Stomach (tissue), 9 donors: ENCODE data around the gene ZNF438. TPM values are rescaled to one million over a fixed set of nuclear protein-coding genes. Genes with fewer than 3 reads are reported as not detected.

Experiments used
- DNase-seq, 2 donors: peaks; one replicate each; pipeline versions ENCODE4 v3.0.0 to v3.0.0-alpha.2; 2013 to 2019
- H3K27ac ChIP-seq, 5 donors: fragments of 200-600 bp in 4 of 5; sonication (generic) in 4 of 5; one replicate each; pipeline ENCODE4 v1.5.1; 2013 to 2019; ENCODE audit warnings: mild to moderate bottlenecking in 1 of 5, moderate library complexity in 1 of 5
- H3K27me3 ChIP-seq, 3 donors: fragments of 200-600 bp; sonication (generic); one replicate each; pipeline ENCODE4 v1.5.1; 2017 to 2019; ENCODE audit warnings: mixed run types in 1 of 3
- H3K36me3 ChIP-seq, 4 donors: fragments of 200-600 bp; sonication (generic); 1 replicate in 3 of 4; 2 replicates in 1 of 4; pipeline ENCODE4 v1.5.1; 2016 to 2019
- H3K4me1 ChIP-seq, 4 donors: fragments of 200-600 bp; sonication (generic); one replicate each; pipeline ENCODE4 v1.5.1; 2016 to 2019
- H3K4me3 ChIP-seq, 4 donors: fragments of 200-600 bp; sonication (generic) in 3 of 4; one replicate each; pipeline ENCODE4 v1.5.1; 2016 to 2019; ENCODE audit warnings: mild to moderate bottlenecking in 1 of 4
- H3K9me3 ChIP-seq, 4 donors: fragments of 200-600 bp; sonication (generic); one replicate each; pipeline ENCODE4 v1.5.1; 2016 to 2019
- EP300 ChIP-seq: sonication (generic); formaldehyde crosslinking; IDR thresholded peaks from one replicate; pipeline ENCODE4 v1.6.1; 2017; ENCODE audit warnings: antibody characterized with exemption
- POLR2A ChIP-seq, 4 donors: fragments of 450-650 bp; IDR thresholded peaks; one replicate each; pipeline ENCODE4 v1.6.1; 2016; ENCODE audit warnings: antibody characterized with exemption in 4 of 4, control low read depth in 2 of 4, mild to moderate bottlenecking in 1 of 4, moderate library complexity in 1 of 4
- POLR2AphosphoS5 ChIP-seq, 3 donors: sonication (generic); formaldehyde crosslinking; IDR thresholded peaks; one replicate each; pipeline ENCODE4 v1.6.1; 2016; ENCODE audit warnings: antibody characterized with exemption in 3 of 3
- WGBS, 5 donors: extraction: QIAGEN DNeasy Blood & Tissue Kit in 3 of 5; methylation state at CpG; one replicate each; pipeline versions ENCODE4 v1.1.5 to v1.1.7; 2013 to 2018; 5-methylcytosine and 5-hydroxymethylcytosine counted together
- intact Hi-C: fragments of 100-400 bp; cut with DNase I; formaldehyde crosslinking; loops from one replicate; pipeline ENCODE4 v1.15.1; 2023; ENCODE audit warnings: low total_unique reads
- polyA plus RNA-seq, 3 donors: library from polyadenylated mRNA; stranded (reverse); fragments of 200-250 nt; gene quantifications; one replicate each; pipeline ENCODE4 v1.2.3, GENCODE V29; 2013
- total RNA-seq, 5 donors: library from RNA; depleted of rRNA; stranded (reverse); fragments of >200 nt; gene quantifications; one replicate each; pipeline versions ENCODE4 v1.1.0 to v1.2.3, GENCODE V29; 2014 to 2016
- TF ChIP-seq, protein P1 (sequence below), 7 experiments: fragments of 450-650 bp in 4 of 7; fragments of 200-600 bp in 3 of 7; sonication (generic) in 3 of 7; IDR thresholded peaks; one replicate each; pipeline ENCODE4 v1.5.1; 2016 to 2019; ENCODE audit warnings: antibody characterized with exemption in 7 of 7, control low read depth in 2 of 7, mild to moderate bottlenecking in 1 of 7
- donor health status: healthy with polysubstance abuse.
- donor health status: Bipolar disorder and iron deficiency.
- donor health status: healthy.

The ZNF438 gene
- total and polyA plus RNA-seq, 8 donors, result 3.5 to 37.9 (median 5.4) TPM; not detected in 1

DNA sequence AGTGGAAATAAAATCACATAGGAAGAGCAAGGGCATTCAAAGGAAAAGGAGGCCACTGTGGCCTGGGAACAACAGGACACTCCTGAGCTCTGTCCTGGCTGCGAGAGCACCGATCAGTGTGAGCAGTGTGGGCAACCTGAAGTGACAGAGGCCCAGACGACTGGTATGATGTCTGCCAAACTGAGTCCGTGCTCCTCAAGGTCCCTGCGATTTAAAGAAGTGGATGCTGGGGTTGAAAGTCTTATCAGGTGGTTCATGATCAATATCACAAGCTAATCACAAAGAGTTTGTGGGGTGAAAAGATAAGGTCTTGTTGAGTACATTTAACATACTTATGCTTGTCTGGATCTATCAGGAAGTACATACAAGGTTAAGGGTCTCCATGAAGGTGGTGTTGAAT, 176.5 kb downstream of the ZNF438 start:
- peaks cover 0 to 1% (median under 1%) of the 10 kb centered on the region in 4 donors for H3K36me3 ChIP-seq
- H3K4me3 ChIP-seq, result no peak overlapping the region
- no peaks in the 10 kb centered on the region for H3K9me3 ChIP-seq
- H3K27ac ChIP-seq, result no peak overlapping the region
- H3K4me1 ChIP-seq, result peaks cover 0 to 23% (median 0%) of the 10 kb centered on the region in 4 donors
- no peaks in the 10 kb centered on the region for H3K27me3 ChIP-seq
- WGBS, 5 donors, result 76 to 85% (median 84%) methylated on average over 5 of the region's 5 CpGs
- TF ChIP-seq, protein P1, sequence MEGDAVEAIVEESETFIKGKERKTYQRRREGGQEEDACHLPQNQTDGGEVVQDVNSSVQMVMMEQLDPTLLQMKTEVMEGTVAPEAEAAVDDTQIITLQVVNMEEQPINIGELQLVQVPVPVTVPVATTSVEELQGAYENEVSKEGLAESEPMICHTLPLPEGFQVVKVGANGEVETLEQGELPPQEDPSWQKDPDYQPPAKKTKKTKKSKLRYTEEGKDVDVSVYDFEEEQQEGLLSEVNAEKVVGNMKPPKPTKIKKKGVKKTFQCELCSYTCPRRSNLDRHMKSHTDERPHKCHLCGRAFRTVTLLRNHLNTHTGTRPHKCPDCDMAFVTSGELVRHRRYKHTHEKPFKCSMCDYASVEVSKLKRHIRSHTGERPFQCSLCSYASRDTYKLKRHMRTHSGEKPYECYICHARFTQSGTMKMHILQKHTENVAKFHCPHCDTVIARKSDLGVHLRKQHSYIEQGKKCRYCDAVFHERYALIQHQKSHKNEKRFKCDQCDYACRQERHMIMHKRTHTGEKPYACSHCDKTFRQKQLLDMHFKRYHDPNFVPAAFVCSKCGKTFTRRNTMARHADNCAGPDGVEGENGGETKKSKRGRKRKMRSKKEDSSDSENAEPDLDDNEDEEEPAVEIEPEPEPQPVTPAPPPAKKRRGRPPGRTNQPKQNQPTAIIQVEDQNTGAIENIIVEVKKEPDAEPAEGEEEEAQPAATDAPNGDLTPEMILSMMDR (IDR thresholded peaks at IDR 0.05), result no peak
- no peak for TF ChIP-seq POLR2A (IDR thresholded peaks at IDR 0.05)
- no peak for TF ChIP-seq EP300
- TF ChIP-seq POLR2AphosphoS5 (IDR thresholded peaks at IDR 0.05), result no peak
- intact Hi-C loops, result no loop called here
- DNase-seq, result no peak

DNA sequence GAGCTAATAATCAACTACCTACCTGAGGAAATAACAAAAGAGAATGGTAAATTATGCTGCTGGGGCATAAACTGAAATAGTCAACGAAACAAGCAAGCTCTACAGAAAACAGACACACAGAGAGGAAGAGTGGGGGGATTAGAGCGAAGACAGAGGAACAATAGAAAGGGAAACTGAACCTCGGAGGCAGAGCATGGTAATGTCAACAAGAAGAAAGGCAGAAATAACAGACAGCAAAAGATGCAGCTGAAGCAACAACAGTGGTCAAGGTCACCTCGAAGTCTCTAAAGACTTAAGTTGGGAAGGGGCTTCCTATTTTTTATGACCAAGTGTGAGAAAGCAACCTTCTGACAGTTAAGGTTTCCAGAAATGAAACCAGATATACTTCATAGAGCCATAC, 177.0 kb downstream of the ZNF438 start:
- intact Hi-C loops, result no loop called here
- TF ChIP-seq, protein P1 (IDR thresholded peaks at IDR 0.05), result no peak
- TF ChIP-seq POLR2AphosphoS5 (IDR thresholded peaks at IDR 0.05) (no peak), EP300 (no peak), POLR2A (IDR thresholded peaks at IDR 0.05) (no peak)
- Histone ChIP-seq H3K27ac (no peak overlapping the region), H3K36me3 (peaks cover 0 to 6% (median 2%) of the 10 kb centered on the region in 4 donors), H3K9me3 (no peaks in the 10 kb centered on the region), H3K4me1 (peaks cover 0 to 23% (median 0%) of the 10 kb centered on the region in 4 donors), H3K4me3 (no peak overlapping the region), H3K27me3 (no peaks in the 10 kb centered on the region)
- DNase-seq, result no peak
- 65 to 72% (median 70%) methylated on average over 4 of the region's 4 CpGs for WGBS, 5 donors

DNA sequence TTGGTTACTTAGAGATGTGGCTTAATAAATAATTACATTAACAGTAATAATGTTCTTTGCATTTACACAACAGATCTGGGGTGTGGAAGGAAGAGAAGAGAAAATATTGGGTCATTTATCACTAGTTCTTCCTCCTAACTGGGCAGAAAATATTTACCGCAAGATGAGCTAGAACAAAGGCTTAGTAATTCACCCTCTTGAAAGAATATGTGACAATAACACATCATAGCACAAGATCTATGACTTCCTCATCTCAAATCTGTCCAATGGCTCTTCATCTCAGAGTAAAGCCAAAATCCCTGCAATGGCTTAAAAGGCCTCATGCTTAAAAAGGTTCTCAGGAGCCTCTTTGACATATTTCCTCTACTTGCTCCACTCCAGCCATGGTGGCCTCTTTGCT, 178.6 kb downstream of the ZNF438 start:
- H3K36me3 ChIP-seq, result peaks cover 0 to 22% (median 15%) of the 10 kb centered on the region in 4 donors
- H3K4me3 ChIP-seq, result no peak overlapping the region
- intact Hi-C loops, result no loop called here
- no peaks in the 10 kb centered on the region for H3K27me3 ChIP-seq
- no peak overlapping the region for H3K27ac ChIP-seq
- DNase-seq, result no peak
- peaks cover 0 to 14% (median 0%) of the 10 kb centered on the region in 4 donors for H3K4me1 ChIP-seq
- H3K9me3 ChIP-seq, result no peaks in the 10 kb centered on the region
- TF ChIP-seq, protein P1 (IDR thresholded peaks at IDR 0.05), result no peak
- TF ChIP-seq POLR2AphosphoS5 (IDR thresholded peaks at IDR 0.05) (no peak), EP300 (no peak), POLR2A (IDR thresholded peaks at IDR 0.05) (no peak)
- WGBS, 5 donors, result 90 to 100% (median 95%) methylated on average over 1 of the region's 1 CpG

GRCh38 chr10:30850776-30851175, 180.9 kb downstream of the ZNF438 start:
- TF ChIP-seq, protein P1 (IDR thresholded peaks at IDR 0.05), result no peak
- TF ChIP-seq POLR2A (IDR thresholded peaks at IDR 0.05) (no peak), EP300 (no peak), POLR2AphosphoS5 (IDR thresholded peaks at IDR 0.05) (no peak)
- H3K4me3 ChIP-seq, result no peak overlapping the region
- H3K9me3 ChIP-seq, result no peaks in the 10 kb centered on the region
- peaks cover 0 to 7% (median 0%) of the 10 kb centered on the region in 4 donors for H3K4me1 ChIP-seq
- intact Hi-C loops, result no loop called here
- no peak overlapping the region for H3K27ac ChIP-seq
- 84 to 96% (median 92%) methylated on average over 2 of the region's 2 CpGs for WGBS, 5 donors
- no peak for DNase-seq
- no peaks in the 10 kb centered on the region for H3K27me3 ChIP-seq
- peaks cover 0 to 33% (median 30%) of the 10 kb centered on the region in 4 donors for H3K36me3 ChIP-seq
